Calu3 (cell line): ENCODE data around the gene AWAT1. TPM values are rescaled to one million over a fixed set of nuclear protein-coding genes. Genes with fewer than 3 reads are reported as not detected.

Source experiments
- BruUV-seq: library from RNA; stranded (reverse); fragments of 400-500 nt; replicated peaks from 2 replicates; lab custom pipeline; 2021; lab: Mats Ljungman, UMichigan
- CTCF ChIA-PET: fragments of 300-600 bp; sonication (Branson Sonifier 250); formaldehyde crosslinking; loops from one replicate; lab custom pipeline; 2022; ENCODE audit warnings: antibody characterized with exemption; lab: Charles Lee
- DNase-seq: peaks from one replicate; pipeline ENCODE4 v3.0.0; 2022
- H3K27ac Mint-ChIP-seq: one replicate; pipeline ENCODE4 v1.8.0; 2022; ENCODE audit warnings: mixed read lengths; ENCODE audit not compliant: unreplicated experiment
- H3K27me3 Mint-ChIP-seq: one replicate; pipeline ENCODE4 v1.8.0; 2022; ENCODE audit warnings: mixed read lengths; ENCODE audit not compliant: unreplicated experiment
- H3K36me3 Mint-ChIP-seq: one replicate; pipeline ENCODE4 v1.8.0; 2022; ENCODE audit warnings: mild to moderate bottlenecking, moderate library complexity, mixed read lengths; ENCODE audit not compliant: insufficient read depth, unreplicated experiment
- H3K4me1 Mint-ChIP-seq: one replicate; pipeline ENCODE4 v1.8.0; 2022; ENCODE audit warnings: mild to moderate bottlenecking, low read depth, mixed read lengths; ENCODE audit not compliant: unreplicated experiment
- H3K4me3 Mint-ChIP-seq: one replicate; pipeline ENCODE4 v1.8.0; 2022; ENCODE audit warnings: mild to moderate bottlenecking, low read depth, moderate library complexity, mixed read lengths; ENCODE audit not compliant: unreplicated experiment
- H3K9me3 Mint-ChIP-seq: one replicate; pipeline ENCODE4 v1.8.0; 2022; ENCODE audit warnings: low read depth, mixed read lengths; ENCODE audit not compliant: unreplicated experiment
- intact Hi-C: fragments of 100-400 bp; cut with micrococcal nuclease; formaldehyde crosslinking; loops from one replicate; pipeline ENCODE4 v1.10.0; 2022; ENCODE audit not compliant: unreplicated experiment
- total RNA-seq: library from RNA; stranded (reverse); gene quantifications from 2 replicates; pipeline ENCODE4 v1.2.3, GENCODE V29; 2022
- TF ChIP-seq, protein P1 (sequence below): fragments of 200-600 bp; IDR thresholded peaks from one replicate; pipeline ENCODE4 v1.8.0; 2022; ENCODE audit warnings: antibody characterized with exemption; ENCODE audit not compliant: unreplicated experiment

AWAT1 gene
- total RNA-seq, 1 experiment from 2014 or later = not detected

DNA sequence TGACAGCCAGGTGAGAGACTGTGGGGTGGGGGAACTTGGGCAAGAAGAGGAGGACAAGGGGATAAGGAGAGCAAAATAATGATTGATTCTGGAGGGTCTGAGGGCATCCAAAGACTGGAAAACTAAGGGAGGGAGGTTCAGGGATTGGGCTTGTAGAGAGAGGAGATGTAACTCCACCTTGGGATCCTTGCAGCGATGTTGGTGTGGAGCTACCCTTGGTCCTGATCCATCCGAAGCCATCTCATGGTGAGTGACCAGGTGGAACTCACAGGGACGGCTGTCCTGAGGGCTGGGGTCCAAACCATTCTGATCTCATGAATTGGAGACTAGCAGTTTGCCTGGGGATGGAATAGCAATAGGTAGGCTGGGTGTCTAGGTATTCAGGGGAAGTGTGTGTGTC is 46.1 kb downstream of the AWAT1 start:
- no peaks in the 10 kb centered on the region for H3K27me3 Mint-ChIP-seq
- TF ChIP-seq, protein P1, sequence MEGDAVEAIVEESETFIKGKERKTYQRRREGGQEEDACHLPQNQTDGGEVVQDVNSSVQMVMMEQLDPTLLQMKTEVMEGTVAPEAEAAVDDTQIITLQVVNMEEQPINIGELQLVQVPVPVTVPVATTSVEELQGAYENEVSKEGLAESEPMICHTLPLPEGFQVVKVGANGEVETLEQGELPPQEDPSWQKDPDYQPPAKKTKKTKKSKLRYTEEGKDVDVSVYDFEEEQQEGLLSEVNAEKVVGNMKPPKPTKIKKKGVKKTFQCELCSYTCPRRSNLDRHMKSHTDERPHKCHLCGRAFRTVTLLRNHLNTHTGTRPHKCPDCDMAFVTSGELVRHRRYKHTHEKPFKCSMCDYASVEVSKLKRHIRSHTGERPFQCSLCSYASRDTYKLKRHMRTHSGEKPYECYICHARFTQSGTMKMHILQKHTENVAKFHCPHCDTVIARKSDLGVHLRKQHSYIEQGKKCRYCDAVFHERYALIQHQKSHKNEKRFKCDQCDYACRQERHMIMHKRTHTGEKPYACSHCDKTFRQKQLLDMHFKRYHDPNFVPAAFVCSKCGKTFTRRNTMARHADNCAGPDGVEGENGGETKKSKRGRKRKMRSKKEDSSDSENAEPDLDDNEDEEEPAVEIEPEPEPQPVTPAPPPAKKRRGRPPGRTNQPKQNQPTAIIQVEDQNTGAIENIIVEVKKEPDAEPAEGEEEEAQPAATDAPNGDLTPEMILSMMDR = no peak
- DNase-seq = no peak
- BruUV-seq = no TSS peak
- H3K27ac Mint-ChIP-seq = no peak overlapping the region
- CTCF ChIA-PET = interaction anchor here (0.6 kb wide), 1 partner anchor 14 kb away, joined by 3 read pairs; no protein-coding TSS in a partner anchor
- no peaks in the 10 kb centered on the region for H3K9me3 Mint-ChIP-seq
- intact Hi-C loops = no loop called here
- H3K4me3 Mint-ChIP-seq = no peak overlapping the region
- H3K36me3 Mint-ChIP-seq = no peaks in the 10 kb centered on the region
- H3K4me1 Mint-ChIP-seq = no peaks in the 10 kb centered on the region

DNA sequence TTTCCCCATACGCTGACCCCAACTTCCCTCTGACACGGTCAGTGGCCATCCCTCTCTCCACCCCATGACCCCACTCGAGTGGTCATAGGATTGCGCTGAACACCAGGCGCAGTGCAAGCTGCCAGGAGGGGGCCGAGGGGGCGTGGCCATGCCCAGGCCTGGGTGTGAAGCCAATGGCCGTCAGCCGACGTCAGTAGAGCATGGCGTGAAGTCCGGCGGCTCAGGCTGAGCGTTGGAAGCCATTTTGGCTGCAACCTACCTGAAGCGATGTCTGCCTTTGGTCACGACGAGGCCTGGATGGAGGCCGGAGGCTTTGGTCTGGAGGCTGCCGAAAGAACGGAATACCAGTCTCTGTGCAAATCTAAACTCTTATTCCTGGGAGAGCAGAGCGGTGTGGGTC is 47.5 kb downstream of the AWAT1 start, which contains the start of gene RAB41:
Gene RAB41 (plus strand): TSS at position 222 of the 400 bp plus-strand sequence. CDS start 46 bp downstream, at position 268.
- no peak for DNase-seq
- intact Hi-C loops = no loop called here

DNA sequence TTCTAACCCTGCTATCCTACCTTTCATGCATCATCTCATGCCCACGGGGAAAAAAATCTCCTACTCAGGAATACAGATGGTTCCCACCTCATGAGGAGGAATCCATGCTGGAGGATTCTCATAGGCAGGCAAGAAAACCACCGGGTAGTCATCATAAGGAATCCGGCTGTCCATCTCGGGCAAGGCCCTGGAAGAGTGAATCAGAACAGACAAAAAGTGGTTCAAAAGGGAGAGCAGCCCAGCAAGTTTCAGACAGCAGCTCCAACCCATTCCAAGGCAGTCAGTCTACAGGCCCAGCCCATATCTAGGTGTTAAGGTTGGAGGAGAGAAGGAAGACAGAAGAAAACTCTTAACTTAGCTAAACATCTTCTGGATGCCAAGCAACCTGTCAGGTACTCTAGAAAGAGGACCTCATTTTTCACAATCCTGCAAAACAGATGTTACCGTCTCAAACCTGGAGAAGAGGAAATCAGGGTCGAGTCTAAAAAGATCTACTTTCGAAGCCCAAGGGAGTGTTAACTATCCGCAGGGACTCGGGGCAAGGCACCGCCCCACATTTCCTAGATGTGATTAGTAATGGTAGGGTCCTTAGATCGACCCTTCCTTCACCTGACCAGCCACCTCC is 54.8 kb downstream of the AWAT1 start:
- TF ChIP-seq, protein P1 = no peak
- peak overlapping the region; percentile 34 for H3K27ac Mint-ChIP-seq
- peaks cover 22% of the 10 kb centered on the region for H3K36me3 Mint-ChIP-seq
- no peaks in the 10 kb centered on the region for H3K9me3 Mint-ChIP-seq
- H3K27me3 Mint-ChIP-seq = no peaks in the 10 kb centered on the region
- DNase-seq = no peak
- intact Hi-C loops = no loop called here
- BruUV-seq = TSS peak; percentile 78
- no peaks in the 10 kb centered on the region for H3K4me1 Mint-ChIP-seq
- CTCF ChIA-PET = interaction anchor here (0.6 kb wide), 1 partner anchor 12 kb away, joined by 3 read pairs; no protein-coding TSS in a partner anchor
- H3K4me3 Mint-ChIP-seq = peak overlapping the region; percentile 82

More for the DNA sequence above, 47.5 kb downstream of the AWAT1 start, which contains the start of gene RAB41:
- Mint-ChIP-seq H3K9me3 (no peaks in the 10 kb centered on the region), H3K27me3 (no peaks in the 10 kb centered on the region), H3K27ac (no peak within 1 kb of the TSS), H3K36me3 (no peaks in the 10 kb centered on the region), H3K4me3 (no peak within 1 kb of the TSS), H3K4me1 (no peaks in the 10 kb centered on the region)
- TF ChIP-seq, protein P1 = no peak
- no TSS peak for BruUV-seq
- CTCF ChIA-PET = no interaction called here

Other genes starting within 250 kb of the AWAT1 start
- not detected in 2 replicates for gene AWAT2, start 184.7 kb upstream of the AWAT1 start, total RNA-seq
- not detected in 2 replicates for gene OTUD6A, start 172.2 kb upstream of the AWAT1 start, total RNA-seq
- 44.8 and 48.3 TPM in 2 replicates for gene IGBP1, start 101.2 kb upstream of the AWAT1 start, total RNA-seq
- gene DGAT2L6, start 57.2 kb upstream of the AWAT1 start, total RNA-seq = not detected in 2 replicates
- gene P2RY4, start 25.5 kb downstream of the AWAT1 start, total RNA-seq = 0.32 TPM in 1 of 2 replicates, not detected in the other
- not detected in 2 replicates for gene ARR3, start 33.7 kb downstream of the AWAT1 start, total RNA-seq
- not detected in 2 replicates for gene RAB41, start 47.5 kb downstream of the AWAT1 start, total RNA-seq
- gene PDZD11, start 55.3 kb downstream of the AWAT1 start, total RNA-seq = 63.4 and 73.0 TPM in 2 replicates
- gene KIF4A, start 55.4 kb downstream of the AWAT1 start, total RNA-seq = 25.9 and 30.9 TPM in 2 replicates
- not detected in 2 replicates for gene GDPD2, start 188.7 kb downstream of the AWAT1 start, total RNA-seq
- 55.8 and 62.5 TPM in 2 replicates for gene DLG3, start 210.2 kb downstream of the AWAT1 start, total RNA-seq